Activated B cell treated with CpG ODN at 0.5 μM for 24 hours (primary cell): ENCODE results near the gene SERPINI2. TPM values are rescaled to one million over a fixed set of nuclear protein-coding genes. Genes with fewer than 3 reads are reported as not detected.
"Not testable (repeated sequence)": the region's sequence is repeated elsewhere in the genome, so short reads cannot be mapped to it uniquely, and the experiment has no call there.

Experiments used
- ATAC-seq: fragments of 200-7000 bp; cut with Tn5 transposase; one replicate; pipeline ENCODE4 v1.10.0; 2021; ENCODE audit warnings: low read depth, mild to moderate bottlenecking, moderate library complexity
- CTCF ChIA-PET: fragments of 350-600 bp; sonication (Branson Sonifier 250); formaldehyde crosslinking; loops from one replicate; lab custom pipeline; 2021; ENCODE audit warnings: antibody characterized with exemption; lab: Charles Lee
- POLR2A ChIA-PET: fragments of 350-600 bp; sonication (Branson Sonifier 250); formaldehyde crosslinking; loops from one replicate; lab custom pipeline; 2021; ENCODE audit warnings: antibody characterized with exemption; lab: Charles Lee
- DNase-seq: peaks from one replicate; pipeline ENCODE4 v3.0.0; 2022
- H3K27ac Mint-ChIP-seq: one replicate; pipeline ENCODE4 v1.8.0; 2020; ENCODE audit warnings: mixed read lengths
- H3K27me3 Mint-ChIP-seq: one replicate; pipeline ENCODE4 v1.8.0; 2021; ENCODE audit warnings: mixed read lengths
- H3K36me3 Mint-ChIP-seq: one replicate; pipeline ENCODE4 v1.8.0; 2021; ENCODE audit warnings: low read depth, mixed read lengths
- H3K4me1 Mint-ChIP-seq: one replicate; pipeline ENCODE4 v1.8.0; 2021; ENCODE audit warnings: mixed read lengths
- H3K4me3 Mint-ChIP-seq: one replicate; pipeline ENCODE4 v1.8.0; 2020; ENCODE audit warnings: mild to moderate bottlenecking, mixed read lengths
- H3K9me3 Mint-ChIP-seq: one replicate; pipeline ENCODE4 v1.8.0; 2020; ENCODE audit warnings: mixed read lengths
- intact Hi-C: fragments of 100-400 bp; cut with micrococcal nuclease; formaldehyde crosslinking; loops from one replicate; pipeline ENCODE4 v1.15.1; 2024
- total RNA-seq: library from RNA; stranded (reverse); gene quantifications from 2 replicates; pipeline ENCODE4 v1.2.3, GENCODE V29; 2022
- TF ChIP-seq, protein P1 (sequence below): fragments of 200-600 bp; IDR thresholded peaks from one replicate; pipeline ENCODE4 v1.8.0; 2022; ENCODE audit warnings: antibody characterized with exemption, mild to moderate bottlenecking

Gene SERPINI2
- total RNA-seq, 1 donor from 2014 or later = not detected

DNA sequence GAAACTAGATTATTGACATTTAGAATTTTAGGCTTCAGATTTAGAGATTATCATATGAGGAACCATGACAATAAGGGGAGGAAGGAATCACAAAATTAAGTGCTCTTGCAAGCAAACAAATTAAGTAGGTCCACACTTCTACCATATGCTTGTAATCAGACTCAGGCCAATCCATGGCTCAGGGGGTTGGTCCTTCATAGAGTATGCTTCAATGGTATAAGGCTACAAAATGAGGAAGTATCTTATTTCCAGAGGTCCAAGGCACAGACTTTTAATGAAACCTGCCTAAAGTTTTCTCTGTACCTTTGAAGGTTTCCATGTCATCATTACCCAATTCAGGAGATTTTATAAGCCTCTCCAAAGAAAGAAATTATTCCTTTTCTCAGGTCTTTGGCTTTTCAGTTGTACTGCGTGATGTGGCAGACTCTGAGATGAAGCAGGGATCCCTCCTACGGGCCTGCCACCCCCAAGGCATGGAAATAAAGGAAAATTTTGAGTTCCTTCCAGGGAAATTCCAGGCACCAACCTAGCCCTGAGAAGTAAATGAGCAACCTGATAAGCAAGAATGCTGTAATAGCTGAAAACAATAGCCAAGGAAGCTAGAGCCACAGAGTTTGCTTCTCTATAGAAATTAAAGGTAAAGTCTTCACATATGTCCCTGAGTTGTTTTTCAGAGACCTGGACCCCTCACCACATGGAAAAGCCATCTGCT, 36.3 kb downstream of the SERPINI2 start:
- Mint-ChIP-seq H3K4me1 (no peaks in the 10 kb centered on the region), H3K27me3 (no peaks in the 10 kb centered on the region), H3K9me3 (peaks cover 2% of the 10 kb centered on the region), H3K4me3 (no peak overlapping the region), H3K36me3 (no peaks in the 10 kb centered on the region), H3K27ac (no peak overlapping the region)
- DNase-seq (no peak), ATAC-seq (no peak)
- TF ChIP-seq, protein P1, sequence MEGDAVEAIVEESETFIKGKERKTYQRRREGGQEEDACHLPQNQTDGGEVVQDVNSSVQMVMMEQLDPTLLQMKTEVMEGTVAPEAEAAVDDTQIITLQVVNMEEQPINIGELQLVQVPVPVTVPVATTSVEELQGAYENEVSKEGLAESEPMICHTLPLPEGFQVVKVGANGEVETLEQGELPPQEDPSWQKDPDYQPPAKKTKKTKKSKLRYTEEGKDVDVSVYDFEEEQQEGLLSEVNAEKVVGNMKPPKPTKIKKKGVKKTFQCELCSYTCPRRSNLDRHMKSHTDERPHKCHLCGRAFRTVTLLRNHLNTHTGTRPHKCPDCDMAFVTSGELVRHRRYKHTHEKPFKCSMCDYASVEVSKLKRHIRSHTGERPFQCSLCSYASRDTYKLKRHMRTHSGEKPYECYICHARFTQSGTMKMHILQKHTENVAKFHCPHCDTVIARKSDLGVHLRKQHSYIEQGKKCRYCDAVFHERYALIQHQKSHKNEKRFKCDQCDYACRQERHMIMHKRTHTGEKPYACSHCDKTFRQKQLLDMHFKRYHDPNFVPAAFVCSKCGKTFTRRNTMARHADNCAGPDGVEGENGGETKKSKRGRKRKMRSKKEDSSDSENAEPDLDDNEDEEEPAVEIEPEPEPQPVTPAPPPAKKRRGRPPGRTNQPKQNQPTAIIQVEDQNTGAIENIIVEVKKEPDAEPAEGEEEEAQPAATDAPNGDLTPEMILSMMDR = no peak
- POLR2A ChIA-PET = no interaction called here
- CTCF ChIA-PET = no interaction called here
- intact Hi-C loops = no loop called here

GRCh38 chr3:167426962-167427361, 46.9 kb downstream of the SERPINI2 start:
- intact Hi-C loops, DNase-seq, POLR2A ChIA-PET, H3K27me3 Mint-ChIP-seq, H3K4me1 Mint-ChIP-seq, H3K4me3 Mint-ChIP-seq, H3K27ac Mint-ChIP-seq, H3K36me3 Mint-ChIP-seq, CTCF ChIA-PET, ATAC-seq, H3K9me3 Mint-ChIP-seq: not testable (repeated sequence)

DNA sequence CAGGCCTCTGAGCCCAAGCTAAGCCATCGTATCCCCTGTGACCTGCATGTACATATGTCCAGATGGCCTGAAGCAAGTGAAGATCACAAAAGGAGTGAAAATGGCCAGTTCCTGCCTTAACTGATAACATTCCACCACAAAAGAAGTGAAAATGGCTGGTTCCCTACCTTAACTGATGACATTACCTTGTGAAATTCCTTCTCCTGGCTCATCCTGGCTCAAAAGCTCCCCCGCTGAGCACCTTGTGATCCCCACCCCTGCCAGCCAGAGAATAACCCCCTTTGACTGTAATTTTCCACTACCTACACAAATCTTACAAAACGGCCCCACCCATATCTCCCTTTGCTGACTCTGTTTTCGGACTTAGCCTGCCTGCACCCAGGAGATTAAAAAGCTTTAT, 51.4 kb downstream of the SERPINI2 start:
- H3K4me1 Mint-ChIP-seq, CTCF ChIA-PET, POLR2A ChIA-PET, ATAC-seq, H3K4me3 Mint-ChIP-seq, H3K27ac Mint-ChIP-seq, intact Hi-C loops, DNase-seq, H3K36me3 Mint-ChIP-seq, H3K9me3 Mint-ChIP-seq, H3K27me3 Mint-ChIP-seq: not testable (repeated sequence)

- no peak overlapping the region for H3K27ac Mint-ChIP-seq
- no peaks in the 10 kb centered on the region for H3K36me3 Mint-ChIP-seq
- no peaks in the 10 kb centered on the region for H3K27me3 Mint-ChIP-seq
- no peak for DNase-seq
- H3K4me3 Mint-ChIP-seq = no peak overlapping the region
- POLR2A ChIA-PET = no interaction called here
- CTCF ChIA-PET = interaction anchor here (2.4 kb wide), 1 partner anchor 472 kb away, joined by 8 read pairs; no protein-coding TSS in a partner anchor
- TF ChIP-seq, protein P1 = no peak
- ATAC-seq = no peak
- no peaks in the 10 kb centered on the region for H3K4me1 Mint-ChIP-seq
- no peaks in the 10 kb centered on the region for H3K9me3 Mint-ChIP-seq
- intact Hi-C loops = no loop called here
Measured at GRCh38 chr3:167409611-167410010, 64.2 kb downstream of the SERPINI2 start.

GRCh38 chr3:167406876-167407492, 66.9 kb downstream of the SERPINI2 start:
- no peaks in the 10 kb centered on the region for H3K27me3 Mint-ChIP-seq
- no peak overlapping the region for H3K27ac Mint-ChIP-seq
- DNase-seq = no peak
- intact Hi-C loops = loop anchor here (1.0 kb wide), 1 partner anchor 475 kb away; no protein-coding TSS in a partner anchor
- TF ChIP-seq, protein P1 = no peak
- ChIA-PET POLR2A (no interaction called here), CTCF (interaction anchor here (2.4 kb wide), 1 partner anchor 475 kb away, joined by 8 read pairs; no protein-coding TSS in a partner anchor)
- H3K4me3 Mint-ChIP-seq = no peak overlapping the region
- no peaks in the 10 kb centered on the region for H3K4me1 Mint-ChIP-seq
- ATAC-seq = no peak
- no peaks in the 10 kb centered on the region for H3K36me3 Mint-ChIP-seq
- H3K9me3 Mint-ChIP-seq = no peaks in the 10 kb centered on the region

DNA sequence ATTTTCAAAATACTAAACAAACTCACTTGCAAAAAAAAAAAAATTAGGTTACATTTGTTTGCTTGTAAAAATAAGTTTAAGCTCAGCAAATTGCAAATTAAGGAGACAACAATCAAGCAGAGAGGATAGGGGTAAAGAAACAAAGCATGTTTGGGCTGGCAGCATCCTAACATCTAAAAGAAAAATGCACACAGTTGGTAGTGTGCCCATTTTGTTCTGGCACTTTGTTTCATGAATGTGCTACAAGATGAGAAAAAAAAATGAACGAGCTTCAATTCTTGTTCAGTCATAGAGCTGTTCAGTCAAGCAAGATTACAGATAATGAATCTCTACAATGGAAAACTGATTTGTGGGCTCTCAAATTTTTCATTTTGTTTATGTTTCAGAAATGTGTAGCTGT, 76.0 kb downstream of the SERPINI2 start:
- ATAC-seq (no peak), DNase-seq (no peak)
- H3K27me3 Mint-ChIP-seq = peaks cover 1% of the 10 kb centered on the region
- H3K36me3 Mint-ChIP-seq = no peaks in the 10 kb centered on the region
- H3K9me3 Mint-ChIP-seq = no peaks in the 10 kb centered on the region
- H3K4me3 Mint-ChIP-seq = no peak overlapping the region
- ChIA-PET POLR2A (no interaction called here), CTCF (interaction anchor here (0.6 kb wide), 1 partner anchor 366 kb away, joined by 3 read pairs; no protein-coding TSS in a partner anchor)
- H3K27ac Mint-ChIP-seq = no peak overlapping the region
- intact Hi-C loops = no loop called here
- no peaks in the 10 kb centered on the region for H3K4me1 Mint-ChIP-seq
- TF ChIP-seq, protein P1 = no peak
